ENCODE measurements around the gene ILKAP. TPM values are rescaled to one million over a fixed set of nuclear protein-coding genes. Genes with fewer than 3 reads are reported as not detected.

Gene ILKAP
- total RNA-seq (2021; ENCODE audit: unreplicated experiment) (49.9 TPM), Bru-seq, nascent RNA (percentile 90 among the genes with signal in this experiment), BruChase-seq, experiment 1, labeled RNA remaining after a 2-hour chase (percentile 87 among the genes with signal in this experiment), BruChase-seq, experiment 2, labeled RNA remaining after a 6-hour chase (percentile 82 among the genes with signal in this experiment)
- 40.0 TPM for polyA plus RNA-seq (2012; ENCODE audit: insufficient read length)
- long read RNA-seq, transcript ILKAP-201 (12 exons, 1,490 nt): major isoform, 44 of 104 reads
- long read RNA-seq, partial matches to known transcripts: 2 of 104 reads
- long read RNA-seq, other reads (novel, unspliced or antisense): 56 of 104 reads

GRCh38 chr2:238203094-238203972 is at the start of gene ILKAP:
Gene ILKAP, minus strand, starts transcription at chr2:238203695. Its CDS starts 142 bp downstream, at chr2:238203553.
- BruUV-seq (replicated peaks): no TSS peak
- no peaks in the 10 kb centered on the region for H3K9me3 ChIP-seq (ENCODE audit: control insufficient read depth, insufficient read depth, low read depth, low read length)
- ChIA-PET POLR2A (interaction anchor here (0.5 kb wide), 1 partner anchor 256 kb away, joined by 3 read pairs; no protein-coding TSS in a partner anchor), CTCF (interaction anchor here (0.8 kb wide), 1 partner anchor 97 kb away, joined by 3 read pairs; no protein-coding TSS in a partner anchor)
- H3K4me3 ChIP-seq (ENCODE audit: low read depth in 2 of 2, low read length in 2 of 2): peak within 1 kb of the TSS; percentile 69 to 97
- peak within 1 kb of the TSS; percentile 99 for H3K27ac ChIP-seq (ENCODE audit: low read length)
- TF ChIP-seq POLR2AphosphoS5 (IDR thresholded peaks at IDR 0.05; ENCODE audit: low read depth, low read length) (peak; percentile 70), SIN3A (IDR thresholded peaks at IDR 0.05; ENCODE audit: borderline replicate concordance, insufficient read depth, low read depth, low read length) (peak; percentile 49; the same call in 1 of the 2 replicates), REST (IDR thresholded peaks at IDR 0.05; ENCODE audit: insufficient read depth in 1 of 2, low read depth in 2 of 2, low read length in 1 of 2) (no peak), TCF7L2 (IDR thresholded peaks at IDR 0.05; ENCODE audit: low read depth, low read length) (no peak), CTCF (IDR thresholded peaks at IDR 0.05) (no peak)
- ATAC-seq (peak; percentile 99), DNase-seq (ENCODE audit: low read depth, low spot score) (no peak)
- intact Hi-C loops (cut with micrococcal nuclease; ENCODE audit: unreplicated experiment): no loop called here
- H3K36me3 ChIP-seq (ENCODE audit: control insufficient read depth, insufficient read depth, low read length): no peaks in the 10 kb centered on the region
- H3K27me3 ChIP-seq (ENCODE audit: control insufficient read depth, insufficient read depth, low read length): no peaks in the 10 kb centered on the region
- peaks cover 28% of the 10 kb centered on the region for H3K4me1 ChIP-seq (ENCODE audit: control insufficient read depth, insufficient read depth, low read length)
- in situ Hi-C loops (cut with HindIII; ENCODE audit: low pct_unique_long_range_greater_than_20kb, low sequenced_read_pairs): no loop called here

GRCh38 chr2:238252766-238253630 is 49.5 kb upstream of the ILKAP start:
- in situ Hi-C loops (cut with HindIII; ENCODE audit: low pct_unique_long_range_greater_than_20kb, low sequenced_read_pairs): no loop called here
- Histone ChIP-seq H3K27ac (ENCODE audit: low read length) (no peak overlapping the region), H3K4me1 (ENCODE audit: control insufficient read depth, insufficient read depth, low read length) (no peaks in the 10 kb centered on the region), H3K27me3 (ENCODE audit: control insufficient read depth, insufficient read depth, low read length) (no peaks in the 10 kb centered on the region), H3K4me3 (ENCODE audit: low read depth in 2 of 2, low read length in 2 of 2) (no peak overlapping the region), H3K36me3 (ENCODE audit: control insufficient read depth, insufficient read depth, low read length) (no peaks in the 10 kb centered on the region), H3K9me3 (ENCODE audit: control insufficient read depth, insufficient read depth, low read depth, low read length) (no peaks in the 10 kb centered on the region)
- no TSS peak for BruUV-seq (replicated peaks)
- POLR2A ChIA-PET: no interaction called here
- CTCF ChIA-PET: no interaction called here
- ATAC-seq: no peak
- intact Hi-C loops (cut with micrococcal nuclease; ENCODE audit: unreplicated experiment): no loop called here
- TF ChIP-seq SIN3A (IDR thresholded peaks at IDR 0.05; ENCODE audit: borderline replicate concordance, insufficient read depth, low read depth, low read length) (no peak), TCF7L2 (IDR thresholded peaks at IDR 0.05; ENCODE audit: low read depth, low read length) (no peak), POLR2AphosphoS5 (IDR thresholded peaks at IDR 0.05; ENCODE audit: low read depth, low read length) (no peak), CTCF (IDR thresholded peaks at IDR 0.05) (no peak), REST (IDR thresholded peaks at IDR 0.05; ENCODE audit: insufficient read depth in 1 of 2, low read depth in 2 of 2, low read length in 1 of 2) (no peak)
- DNase-seq (ENCODE audit: low read depth, low spot score): no peak

All from Panc1 (cell line).